ENCODE measurements around the gene SMARCA2.
A peak's percentile ranks its signal among the peaks of the same experiment; 100 is the strongest.

The SMARCA2 gene

GRCh38 chr9:2159521-2160454, 144.6 kb downstream of the SMARCA2 start:
- TF ChIP-seq CTCF (IDR thresholded peaks at IDR 0.05; ENCODE audit: low read depth, low read length), result no peak

GRCh38 chr9:2161661-2162060, 146.5 kb downstream of the SMARCA2 start:
- no peak for TF ChIP-seq CTCF (IDR thresholded peaks at IDR 0.05; ENCODE audit: low read depth, low read length)
- H3K4me3 ChIP-seq (ENCODE audit: low read depth, low read length), result no peak overlapping the region

More at GRCh38 chr9:2159521-2160454, 144.6 kb downstream of the SMARCA2 start:
- H3K4me3 ChIP-seq (ENCODE audit: low read depth, low read length), result peak overlapping the region; percentile 58

- no peak overlapping the region for H3K4me3 ChIP-seq (ENCODE audit: low read depth, low read length)
- no peak for TF ChIP-seq CTCF (IDR thresholded peaks at IDR 0.05; ENCODE audit: low read depth, low read length)
These were observed 148.2 kb downstream of the SMARCA2 start for GRCh38 chr9:2163231-2163885.

GRCh38 chr9:2164268-2164667, 149.1 kb downstream of the SMARCA2 start:
- no peak for TF ChIP-seq CTCF (IDR thresholded peaks at IDR 0.05; ENCODE audit: low read depth, low read length)
- no peak overlapping the region for H3K4me3 ChIP-seq (ENCODE audit: low read depth, low read length)

GRCh38 chr9:2166203-2166602, 151.1 kb downstream of the SMARCA2 start:
- no peak for TF ChIP-seq CTCF (IDR thresholded peaks at IDR 0.05; ENCODE audit: low read depth, low read length)
- H3K4me3 ChIP-seq (ENCODE audit: low read depth, low read length), result no peak overlapping the region

GRCh38 chr9:2169035-2169434, 153.9 kb downstream of the SMARCA2 start:
- TF ChIP-seq CTCF (IDR thresholded peaks at IDR 0.05; ENCODE audit: low read depth, low read length), result no peak

GRCh38 chr9:2170722-2171121, 155.6 kb downstream of the SMARCA2 start:
- no peak for TF ChIP-seq CTCF (IDR thresholded peaks at IDR 0.05; ENCODE audit: low read depth, low read length)

More at GRCh38 chr9:2169035-2169434, 153.9 kb downstream of the SMARCA2 start:
- H3K4me3 ChIP-seq (ENCODE audit: low read depth, low read length), result no peak overlapping the region

More at GRCh38 chr9:2170722-2171121, 155.6 kb downstream of the SMARCA2 start:
- H3K4me3 ChIP-seq (ENCODE audit: low read depth, low read length), result no peak overlapping the region

Data from WI38 (cell line).